HL-60 (cell line): ENCODE data around the gene KMT2E.

Experiments used
- GABPA ChIP-seq: IDR thresholded peaks from 2 replicates; pipeline ENCODE4 v1.6.1; 2012; ENCODE audit warnings: low read depth
- POLR2AphosphoS5 ChIP-seq: IDR thresholded peaks from 2 replicates; pipeline ENCODE4 v1.6.1; 2012; ENCODE audit warnings: low read depth
- SPI1 ChIP-seq: IDR thresholded peaks from 2 replicates; pipeline ENCODE4 v1.6.1; 2012; ENCODE audit warnings: low read depth, mild to moderate bottlenecking, borderline replicate concordance
- TF ChIP-seq, protein P1 (sequence below): IDR thresholded peaks from 2 replicates; pipeline ENCODE4 v1.6.1; 2012; ENCODE audit warnings: low read depth; ENCODE audit not compliant: insufficient replicate concordance
- TF ChIP-seq, protein P2 (sequence below): IDR thresholded peaks from one replicate; pipeline ENCODE4 v1.5.1; 2011; ENCODE audit warnings: low read length, control low read depth, inconsistent platforms; ENCODE audit not compliant: insufficient read depth

DNA sequence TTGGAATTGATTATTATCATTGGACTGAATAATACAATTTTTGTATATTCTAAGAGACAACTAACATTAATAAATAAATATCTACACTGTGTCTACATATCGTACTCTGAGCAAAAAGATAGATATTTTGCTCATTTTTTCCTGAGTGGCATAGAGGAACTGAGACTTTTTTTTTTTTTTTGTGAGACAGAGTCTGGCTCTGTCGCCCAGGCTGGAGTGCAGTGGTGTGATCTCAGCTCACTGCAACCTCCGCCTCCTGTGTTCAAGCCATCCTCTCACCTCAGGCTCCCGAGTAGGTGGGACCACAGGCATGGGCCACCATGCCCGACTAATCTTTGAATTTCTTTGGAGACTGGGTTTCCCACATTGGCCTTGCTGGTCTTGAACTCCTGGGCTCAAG is 14.0 kb downstream of the KMT2E start:
- TF ChIP-seq, protein P1, sequence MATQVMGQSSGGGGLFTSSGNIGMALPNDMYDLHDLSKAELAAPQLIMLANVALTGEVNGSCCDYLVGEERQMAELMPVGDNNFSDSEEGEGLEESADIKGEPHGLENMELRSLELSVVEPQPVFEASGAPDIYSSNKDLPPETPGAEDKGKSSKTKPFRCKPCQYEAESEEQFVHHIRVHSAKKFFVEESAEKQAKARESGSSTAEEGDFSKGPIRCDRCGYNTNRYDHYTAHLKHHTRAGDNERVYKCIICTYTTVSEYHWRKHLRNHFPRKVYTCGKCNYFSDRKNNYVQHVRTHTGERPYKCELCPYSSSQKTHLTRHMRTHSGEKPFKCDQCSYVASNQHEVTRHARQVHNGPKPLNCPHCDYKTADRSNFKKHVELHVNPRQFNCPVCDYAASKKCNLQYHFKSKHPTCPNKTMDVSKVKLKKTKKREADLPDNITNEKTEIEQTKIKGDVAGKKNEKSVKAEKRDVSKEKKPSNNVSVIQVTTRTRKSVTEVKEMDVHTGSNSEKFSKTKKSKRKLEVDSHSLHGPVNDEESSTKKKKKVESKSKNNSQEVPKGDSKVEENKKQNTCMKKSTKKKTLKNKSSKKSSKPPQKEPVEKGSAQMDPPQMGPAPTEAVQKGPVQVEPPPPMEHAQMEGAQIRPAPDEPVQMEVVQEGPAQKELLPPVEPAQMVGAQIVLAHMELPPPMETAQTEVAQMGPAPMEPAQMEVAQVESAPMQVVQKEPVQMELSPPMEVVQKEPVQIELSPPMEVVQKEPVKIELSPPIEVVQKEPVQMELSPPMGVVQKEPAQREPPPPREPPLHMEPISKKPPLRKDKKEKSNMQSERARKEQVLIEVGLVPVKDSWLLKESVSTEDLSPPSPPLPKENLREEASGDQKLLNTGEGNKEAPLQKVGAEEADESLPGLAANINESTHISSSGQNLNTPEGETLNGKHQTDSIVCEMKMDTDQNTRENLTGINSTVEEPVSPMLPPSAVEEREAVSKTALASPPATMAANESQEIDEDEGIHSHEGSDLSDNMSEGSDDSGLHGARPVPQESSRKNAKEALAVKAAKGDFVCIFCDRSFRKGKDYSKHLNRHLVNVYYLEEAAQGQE = no peak
- TF ChIP-seq, protein P2, sequence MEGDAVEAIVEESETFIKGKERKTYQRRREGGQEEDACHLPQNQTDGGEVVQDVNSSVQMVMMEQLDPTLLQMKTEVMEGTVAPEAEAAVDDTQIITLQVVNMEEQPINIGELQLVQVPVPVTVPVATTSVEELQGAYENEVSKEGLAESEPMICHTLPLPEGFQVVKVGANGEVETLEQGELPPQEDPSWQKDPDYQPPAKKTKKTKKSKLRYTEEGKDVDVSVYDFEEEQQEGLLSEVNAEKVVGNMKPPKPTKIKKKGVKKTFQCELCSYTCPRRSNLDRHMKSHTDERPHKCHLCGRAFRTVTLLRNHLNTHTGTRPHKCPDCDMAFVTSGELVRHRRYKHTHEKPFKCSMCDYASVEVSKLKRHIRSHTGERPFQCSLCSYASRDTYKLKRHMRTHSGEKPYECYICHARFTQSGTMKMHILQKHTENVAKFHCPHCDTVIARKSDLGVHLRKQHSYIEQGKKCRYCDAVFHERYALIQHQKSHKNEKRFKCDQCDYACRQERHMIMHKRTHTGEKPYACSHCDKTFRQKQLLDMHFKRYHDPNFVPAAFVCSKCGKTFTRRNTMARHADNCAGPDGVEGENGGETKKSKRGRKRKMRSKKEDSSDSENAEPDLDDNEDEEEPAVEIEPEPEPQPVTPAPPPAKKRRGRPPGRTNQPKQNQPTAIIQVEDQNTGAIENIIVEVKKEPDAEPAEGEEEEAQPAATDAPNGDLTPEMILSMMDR = no peak
- TF ChIP-seq POLR2AphosphoS5 (no peak), GABPA (no peak), SPI1 (no peak)
